Cardiac fibroblast (primary cell): ENCODE data around the gene CFAP52.
"Not testable (repeated sequence)": the region's sequence is repeated elsewhere in the genome, so short reads cannot be mapped to it uniquely, and the experiment has no call there.

Source experiments
- DNase-seq, 2 donors: peaks; one replicate each; pipeline versions ENCODE4 v3.0.0 to v3.0.0-alpha.2; 2010; ENCODE audit warnings: low read depth in 2 of 2
- H3K4me3 ChIP-seq, 2 donors: replicated peaks in 1 of 2; 1 replicate in 1 of 2; 2 replicates in 1 of 2; pipeline ENCODE4 v1.5.1; 2011; ENCODE audit warnings: low read depth in 2 of 2, low read length in 2 of 2, mild to moderate bottlenecking in 2 of 2, moderate library complexity in 1 of 2
- TF ChIP-seq, protein P1 (sequence below): IDR thresholded peaks from one replicate; pipeline ENCODE4 v1.5.1; 2011; ENCODE audit warnings: low read depth, mild to moderate bottlenecking, low read length, inconsistent platforms

The CFAP52 gene

DNA sequence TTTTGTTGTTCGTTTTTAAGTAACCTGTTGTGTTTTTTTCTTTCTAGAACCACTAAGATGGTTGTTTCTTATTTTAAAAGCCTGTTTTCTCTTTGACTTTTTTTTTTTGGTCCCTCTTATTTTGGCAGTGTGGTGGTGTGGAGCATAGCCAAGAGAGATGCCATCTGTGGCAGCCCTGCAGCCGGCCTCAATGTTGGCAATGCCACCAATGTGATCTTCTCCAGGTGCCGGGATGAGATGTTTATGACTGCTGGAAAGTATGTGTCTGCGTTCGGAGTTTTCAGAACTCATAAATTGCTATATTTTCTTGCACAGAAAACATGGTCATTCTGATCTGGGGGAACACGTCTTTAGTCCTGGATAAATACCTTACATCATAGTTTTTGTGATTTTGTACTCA is 17.6 kb downstream of the CFAP52 start:
- H3K4me3 ChIP-seq, result no peak overlapping the region
- DNase-seq, result no peak
- TF ChIP-seq, protein P1, sequence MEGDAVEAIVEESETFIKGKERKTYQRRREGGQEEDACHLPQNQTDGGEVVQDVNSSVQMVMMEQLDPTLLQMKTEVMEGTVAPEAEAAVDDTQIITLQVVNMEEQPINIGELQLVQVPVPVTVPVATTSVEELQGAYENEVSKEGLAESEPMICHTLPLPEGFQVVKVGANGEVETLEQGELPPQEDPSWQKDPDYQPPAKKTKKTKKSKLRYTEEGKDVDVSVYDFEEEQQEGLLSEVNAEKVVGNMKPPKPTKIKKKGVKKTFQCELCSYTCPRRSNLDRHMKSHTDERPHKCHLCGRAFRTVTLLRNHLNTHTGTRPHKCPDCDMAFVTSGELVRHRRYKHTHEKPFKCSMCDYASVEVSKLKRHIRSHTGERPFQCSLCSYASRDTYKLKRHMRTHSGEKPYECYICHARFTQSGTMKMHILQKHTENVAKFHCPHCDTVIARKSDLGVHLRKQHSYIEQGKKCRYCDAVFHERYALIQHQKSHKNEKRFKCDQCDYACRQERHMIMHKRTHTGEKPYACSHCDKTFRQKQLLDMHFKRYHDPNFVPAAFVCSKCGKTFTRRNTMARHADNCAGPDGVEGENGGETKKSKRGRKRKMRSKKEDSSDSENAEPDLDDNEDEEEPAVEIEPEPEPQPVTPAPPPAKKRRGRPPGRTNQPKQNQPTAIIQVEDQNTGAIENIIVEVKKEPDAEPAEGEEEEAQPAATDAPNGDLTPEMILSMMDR, result no peak

DNA sequence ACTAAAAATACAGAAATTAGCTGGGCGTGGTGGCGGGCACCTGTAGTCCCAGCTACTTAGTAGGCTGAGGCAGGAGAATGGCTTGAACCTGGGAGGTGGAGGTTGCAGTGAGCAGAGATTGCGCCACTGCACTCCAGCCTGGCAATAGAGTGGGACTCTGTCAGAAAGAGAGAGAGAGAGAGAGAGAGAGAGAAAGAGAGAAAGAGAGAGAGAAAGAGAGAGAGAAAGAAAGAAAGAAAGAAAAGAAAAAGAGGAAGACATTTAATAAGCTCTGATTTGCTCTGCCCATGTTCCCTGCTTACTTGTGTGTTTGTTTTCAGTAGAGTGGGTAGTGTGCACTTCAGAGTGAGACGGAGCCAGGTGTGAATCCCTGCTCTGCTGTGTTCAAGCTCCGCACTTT is 21.2 kb downstream of the CFAP52 start:
- DNase-seq, H3K4me3 ChIP-seq: not testable (repeated sequence)

DNA sequence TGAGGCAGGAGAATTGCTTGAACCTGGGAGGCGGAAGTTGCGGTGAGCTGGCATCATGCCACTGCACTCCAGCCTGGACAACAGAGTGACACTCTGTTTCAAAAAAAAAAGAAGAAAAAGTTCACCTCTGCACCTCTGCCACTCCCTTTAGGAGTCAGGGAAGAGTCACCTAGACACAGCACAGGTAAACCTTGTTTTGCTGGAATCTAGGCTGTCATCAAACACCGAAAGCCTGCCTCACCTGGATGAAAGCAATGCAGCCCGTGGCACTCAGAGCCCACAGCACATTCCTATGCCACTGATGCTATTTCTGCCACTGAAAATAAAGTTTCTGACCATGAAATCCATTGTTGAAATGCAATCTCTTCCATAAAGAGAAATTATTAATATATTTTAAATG is 22.2 kb downstream of the CFAP52 start:
- no peak for DNase-seq
- H3K4me3 ChIP-seq, result no peak overlapping the region
- TF ChIP-seq, protein P1, result no peak

DNA sequence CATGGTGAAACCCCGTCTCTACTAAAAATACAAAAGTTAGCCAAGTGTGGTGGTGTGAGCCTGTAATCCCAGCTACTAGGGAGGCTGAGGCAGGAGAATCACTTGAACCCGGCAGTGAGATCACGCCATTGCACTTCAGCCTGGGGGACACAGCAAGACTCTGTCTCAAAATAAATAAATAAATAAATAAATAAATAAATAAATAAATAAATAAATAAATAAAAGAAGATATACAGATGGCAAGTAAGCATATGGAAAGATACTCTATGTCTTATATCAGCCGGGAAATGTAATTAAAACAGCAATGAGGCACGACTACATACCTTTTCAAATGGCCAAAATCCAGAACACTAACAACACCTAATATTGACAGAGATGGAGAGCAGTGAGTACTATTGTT is 28.1 kb downstream of the CFAP52 start:
- H3K4me3 ChIP-seq, DNase-seq: not testable (repeated sequence)

DNA sequence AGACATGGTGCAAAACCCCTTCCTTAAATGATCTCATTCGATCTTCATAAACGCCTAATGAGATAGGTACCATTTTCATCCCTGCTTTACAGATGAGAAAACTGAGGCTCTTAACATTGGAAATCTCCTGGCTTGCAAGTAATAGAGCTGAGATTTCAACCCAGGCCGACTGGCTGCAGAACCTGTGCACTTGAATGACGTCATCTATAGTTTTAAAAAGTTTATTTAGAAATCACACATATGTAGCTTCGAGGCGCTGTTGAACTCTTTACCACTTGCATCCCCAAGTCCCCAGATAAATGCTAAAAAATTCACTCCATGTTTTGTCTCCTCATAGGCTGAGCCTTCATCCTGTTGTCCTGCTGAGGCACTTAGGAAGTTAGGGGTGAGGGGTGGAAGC is 30.0 kb downstream of the CFAP52 start:
- H3K4me3 ChIP-seq, result no peak overlapping the region
- TF ChIP-seq, protein P1, result no peak
- DNase-seq, result no peak

DNA sequence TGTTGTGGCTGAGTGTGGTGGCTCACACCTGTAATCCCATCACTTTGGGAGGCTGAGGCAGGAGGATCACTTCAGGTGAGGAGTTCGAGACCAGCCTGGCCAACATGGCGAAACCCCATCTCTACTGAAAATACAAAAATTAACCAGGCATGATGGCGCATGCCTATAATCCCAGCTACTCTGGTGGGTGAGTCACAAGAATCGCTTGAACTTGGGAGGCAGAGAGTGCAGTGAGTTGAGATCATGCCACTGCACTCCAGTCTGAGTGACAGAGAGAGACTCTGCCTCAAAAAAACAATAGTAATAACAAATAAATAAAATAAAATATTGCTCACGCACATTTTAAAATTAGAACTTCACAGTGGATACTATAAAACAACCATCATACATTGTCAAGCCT is 30.6 kb downstream of the CFAP52 start:
- not testable (repeated sequence) for H3K4me3 ChIP-seq, DNase-seq

DNA sequence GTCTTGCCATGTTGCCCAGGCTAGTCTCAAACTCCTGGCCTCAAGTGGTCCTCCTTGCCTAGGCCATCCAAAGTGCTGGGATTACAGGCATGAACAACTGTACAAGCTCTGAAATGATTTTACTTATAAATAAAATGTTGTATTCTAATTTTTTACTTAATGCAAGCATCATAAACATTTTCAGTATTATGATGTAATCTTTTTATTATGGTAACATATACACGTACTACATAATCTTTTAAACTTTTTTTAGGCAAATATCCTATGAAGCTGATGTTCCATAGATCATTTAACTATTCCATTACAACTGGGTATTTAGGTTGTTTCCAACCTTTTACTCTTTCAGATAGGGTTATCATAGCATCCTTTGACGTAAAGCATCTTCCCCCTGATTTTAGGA is 35.1 kb downstream of the CFAP52 start:
- no peak for DNase-seq
- no peak overlapping the region for H3K4me3 ChIP-seq
- TF ChIP-seq, protein P1, result no peak

DNA sequence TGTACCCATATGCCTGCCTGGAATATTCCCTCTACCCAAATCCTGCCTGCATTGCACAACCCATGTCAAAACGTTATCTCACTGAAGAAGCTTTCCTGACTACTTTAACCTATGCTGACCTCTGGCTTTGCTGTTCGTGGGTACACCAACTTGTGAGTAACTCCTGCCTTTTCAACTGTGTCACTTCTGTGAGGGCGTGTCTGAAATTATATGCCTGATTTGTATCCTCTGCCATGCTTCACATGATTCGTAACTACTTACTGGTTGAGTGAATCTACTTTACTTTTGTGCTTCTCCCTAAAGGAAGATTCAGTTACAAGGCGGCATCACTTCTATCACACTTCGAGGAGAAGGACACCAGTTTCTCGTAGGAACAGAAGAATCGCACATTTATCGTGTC is 35.6 kb downstream of the CFAP52 start:
- no peak overlapping the region for H3K4me3 ChIP-seq
- no peak for DNase-seq
- TF ChIP-seq, protein P1, result no peak

DNA sequence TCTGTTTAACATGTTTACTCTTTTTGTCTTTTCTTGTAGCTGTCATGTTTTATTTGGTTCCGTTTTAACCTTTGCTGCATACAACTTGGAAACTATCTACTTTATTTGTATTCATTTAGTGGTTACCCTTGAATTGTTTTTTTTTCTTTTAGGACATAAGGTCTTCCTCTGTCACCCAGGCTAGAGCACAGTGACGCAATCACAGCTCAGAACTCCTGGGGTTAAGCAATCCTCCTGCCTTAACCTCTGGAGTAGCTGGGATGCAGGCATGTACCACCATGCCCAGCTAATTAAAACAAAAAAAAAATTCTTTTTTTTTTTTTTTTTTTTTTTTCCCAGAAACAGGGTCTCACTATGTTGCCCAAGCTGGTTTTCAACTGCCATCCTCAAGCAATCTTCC is 39.0 kb downstream of the CFAP52 start:
- TF ChIP-seq, protein P1, result no peak
- no peak for DNase-seq
- H3K4me3 ChIP-seq, result no peak overlapping the region
